Esophagus muscularis mucosa (tissue), 4 donors: Measurements from ENCODE around the gene NHLH2. TPM values are rescaled to one million over a fixed set of nuclear protein-coding genes. Genes with fewer than 3 reads are reported as not detected.

ENCODE experiments used
- DNase-seq: peaks from one replicate; pipeline ENCODE4 v3.0.0-alpha.2; 2017; ENCODE audit errors: extremely low spot score
- H3K27ac ChIP-seq, 4 donors: fragments of 200-600 bp; sonication (generic); replicated peaks in 1 of 4; 1 replicate in 3 of 4; 2 replicates in 1 of 4; pipeline ENCODE4 v1.5.1; 2016 to 2019; ENCODE audit warnings: mild to moderate bottlenecking in 1 of 4
- H3K27me3 ChIP-seq, 4 donors: fragments of 200-600 bp; sonication (generic); one replicate each; pipeline versions ENCODE4 v1.5.1 to v1.6.0; 2016 to 2019
- H3K36me3 ChIP-seq, 4 donors: fragments of 200-600 bp; sonication (generic); one replicate each; pipeline ENCODE4 v1.5.1; 2016 to 2019
- H3K4me1 ChIP-seq, 4 donors: fragments of 200-600 bp; sonication (generic); one replicate each; pipeline ENCODE4 v1.5.1; 2016 to 2019
- H3K4me3 ChIP-seq, 4 donors: fragments of 200-600 bp; sonication (generic); 1 replicate in 2 of 4; 2 replicates in 2 of 4; pipeline ENCODE4 v1.5.1; 2016 to 2019; ENCODE audit warnings: mild to moderate bottlenecking in 4 of 4, moderate library complexity in 1 of 4
- H3K9me3 ChIP-seq, 4 donors: fragments of 200-600 bp; sonication (generic); 1 replicate in 3 of 4; 2 replicates in 1 of 4; pipeline ENCODE4 v1.5.1; 2016 to 2019
- CTCF ChIP-seq, 3 experiments: fragments of 200-600 bp in 2 of 3; fragments of 450-650 bp in 1 of 3; sonication (generic) in 2 of 3; IDR thresholded peaks; one replicate each; pipeline ENCODE4 v1.5.1; 2017 to 2019; ENCODE audit warnings: antibody characterized with exemption in 3 of 3, mild to moderate bottlenecking in 2 of 3, moderate library complexity in 1 of 3
- EP300 ChIP-seq: sonication (generic); formaldehyde crosslinking; IDR thresholded peaks from one replicate; pipeline ENCODE4 v1.6.1; 2017; ENCODE audit warnings: antibody characterized with exemption
- POLR2A ChIP-seq: fragments of 450-650 bp; IDR thresholded peaks from one replicate; pipeline ENCODE4 v1.6.1; 2017; ENCODE audit warnings: antibody characterized with exemption, moderate library complexity, mild to moderate bottlenecking, low read depth
- POLR2AphosphoS5 ChIP-seq, 2 donors: sonication (generic); formaldehyde crosslinking; IDR thresholded peaks; one replicate each; pipeline ENCODE4 v1.6.1; 2017; ENCODE audit warnings: antibody characterized with exemption in 2 of 2
- WGBS: methylation state at CpG from one replicate; pipeline ENCODE4 v1.1.5; 2018; 5-methylcytosine and 5-hydroxymethylcytosine counted together
- intact Hi-C: fragments of 100-400 bp; cut with DNase I; formaldehyde crosslinking; loops from one replicate; pipeline ENCODE4 v1.15.1; 2023
- total RNA-seq, 4 donors: library from RNA; depleted of rRNA; stranded (reverse); fragments of >200 nt; gene quantifications; one replicate each; pipeline versions ENCODE4 v1.1.0 to v1.2.1, GENCODE V29; 2016

NHLH2 gene
- total RNA-seq, 4 donors from 2014 or later, result not detected

GRCh38 chr1:115797486-115797885 lies 43.4 kb downstream of the NHLH2 start:
- 93% methylated on average over 4 of the region's 4 CpGs for WGBS
- DNase-seq, result no peak
- Histone ChIP-seq H3K4me3 (no peak overlapping the region), H3K4me1 (no peaks in the 10 kb centered on the region), H3K27ac (no peak overlapping the region), H3K9me3 (no peaks in the 10 kb centered on the region), H3K36me3 (no peaks in the 10 kb centered on the region), H3K27me3 (peaks cover 0 to 24% (median 3%) of the 10 kb centered on the region in 4 donors)
- TF ChIP-seq POLR2AphosphoS5 (IDR thresholded peaks at IDR 0.05) (no peak), EP300 (no peak), POLR2A (no peak), CTCF (IDR thresholded peaks at IDR 0.05) (no peak)
- intact Hi-C loops, result no loop called here

- Histone ChIP-seq H3K27me3 (peaks cover 0 to 24% (median 3%) of the 10 kb centered on the region in 4 donors), H3K4me3 (no peak overlapping the region), H3K9me3 (no peaks in the 10 kb centered on the region), H3K4me1 (no peaks in the 10 kb centered on the region), H3K27ac (no peak overlapping the region), H3K36me3 (no peaks in the 10 kb centered on the region)
- no peak for TF ChIP-seq EP300
- TF ChIP-seq POLR2A, result no peak
- TF ChIP-seq POLR2AphosphoS5 (IDR thresholded peaks at IDR 0.05), result no peak
- TF ChIP-seq CTCF (IDR thresholded peaks at IDR 0.05), result no peak
- no peak for DNase-seq
- intact Hi-C loops, result no loop called here
- WGBS, result 60% methylated on average over 5 of the region's 5 CpGs
Measured at GRCh38 chr1:115796897-115797296, 44.0 kb downstream of the NHLH2 start.

GRCh38 chr1:115796036-115796435 lies 44.9 kb downstream of the NHLH2 start:
- H3K4me1 ChIP-seq, result no peaks in the 10 kb centered on the region
- no peaks in the 10 kb centered on the region for H3K36me3 ChIP-seq
- TF ChIP-seq POLR2AphosphoS5 (IDR thresholded peaks at IDR 0.05) (no peak), CTCF (IDR thresholded peaks at IDR 0.05) (no peak), POLR2A (no peak), EP300 (no peak)
- intact Hi-C loops, result no loop called here
- H3K27me3 ChIP-seq, result peaks cover 0 to 24% (median 3%) of the 10 kb centered on the region in 4 donors
- no peaks in the 10 kb centered on the region for H3K9me3 ChIP-seq
- DNase-seq, result no peak
- 80% methylated on average over 6 of the region's 6 CpGs for WGBS
- no peak overlapping the region for H3K4me3 ChIP-seq
- H3K27ac ChIP-seq, result no peak overlapping the region

GRCh38 chr1:115794976-115795639 lies 45.8 kb downstream of the NHLH2 start:
- H3K36me3 ChIP-seq, result no peaks in the 10 kb centered on the region
- no peaks in the 10 kb centered on the region for H3K9me3 ChIP-seq
- H3K27me3 ChIP-seq, result peaks cover 0 to 24% (median 3%) of the 10 kb centered on the region in 4 donors
- H3K4me3 ChIP-seq, result no peak overlapping the region
- DNase-seq, result no peak
- intact Hi-C loops, result no loop called here
- no peak overlapping the region for H3K27ac ChIP-seq
- 69% methylated on average over 4 of the region's 4 CpGs for WGBS
- no peaks in the 10 kb centered on the region for H3K4me1 ChIP-seq
- no peak for TF ChIP-seq CTCF (IDR thresholded peaks at IDR 0.05)

GRCh38 chr1:115793162-115793561 lies 47.8 kb downstream of the NHLH2 start:
- Histone ChIP-seq H3K27ac (no peak overlapping the region), H3K4me3 (no peak overlapping the region), H3K9me3 (no peaks in the 10 kb centered on the region), H3K36me3 (no peaks in the 10 kb centered on the region), H3K27me3 (peaks cover 0 to 24% (median 3%) of the 10 kb centered on the region in 4 donors), H3K4me1 (no peaks in the 10 kb centered on the region)
- intact Hi-C loops, result no loop called here
- 19% methylated on average over 9 of the region's 9 CpGs for WGBS
- no peak for TF ChIP-seq POLR2AphosphoS5 (IDR thresholded peaks at IDR 0.05)
- no peak for TF ChIP-seq EP300
- no peak for TF ChIP-seq POLR2A
- no peak for TF ChIP-seq CTCF (IDR thresholded peaks at IDR 0.05)
- no peak for DNase-seq
